H1 (cell line): ENCODE measurements around the gene CCDC71L. TPM values are rescaled to one million over a fixed set of nuclear protein-coding genes. Genes with fewer than 3 reads are reported as not detected.

ENCODE experiments used
- CTCF ChIA-PET: fragments of 300-600 bp; sonication (Branson Sonifier 250); formaldehyde crosslinking; loops from one replicate; lab custom pipeline; 2021; ENCODE audit not compliant: partially characterized antibody; lab: Charles Lee
- POLR2A ChIA-PET: fragments of 300-600 bp; sonication (Branson Sonifier 250); formaldehyde crosslinking; loops from one replicate; lab custom pipeline; 2021; ENCODE audit warnings: inconsistent platforms; ENCODE audit not compliant: partially characterized antibody; lab: Charles Lee
- DNase-seq, 2 experiments: peaks; one replicate each; pipeline versions ENCODE4 v3.0.0 to v3.0.0-alpha.2; 2010 to 2022; ENCODE audit warnings: low spot score in 2 of 2, low read depth in 1 of 2, mixed read lengths in 1 of 2
- FAIRE-seq: peaks from 2 replicates; lab custom pipeline; 2011; peaks lifted over from hg19 to GRCh38; lab: Jason Lieb, UNC
- H2AFZ ChIP-seq: 2 replicates; pipeline ENCODE4 v1.8.1; 2012; ENCODE audit warnings: low read length, inconsistent platforms
- H2AK5ac ChIP-seq: 2 replicates; pipeline ENCODE4 v1.6.1; 2013; ENCODE audit warnings: low read depth, low read length
- H2BK120ac ChIP-seq: replicated peaks from 2 replicates; pipeline ENCODE3; 2013; ENCODE audit warnings: low read depth, low read length, inconsistent platforms
- H2BK12ac ChIP-seq: 2 replicates; pipeline ENCODE4 v1.6.1; 2013; ENCODE audit warnings: low read depth, low read length
- H2BK15ac ChIP-seq: 2 replicates; pipeline ENCODE4 v1.6.1; 2013; ENCODE audit warnings: low read length
- H2BK20ac ChIP-seq: 2 replicates; pipeline ENCODE4 v1.6.1; 2013; ENCODE audit warnings: low read length
- H2BK5ac ChIP-seq: 2 replicates; pipeline ENCODE4 v1.6.1; 2013; ENCODE audit warnings: low read depth, low read length
- H3K14ac ChIP-seq: 2 replicates; pipeline ENCODE4 v1.6.1; 2013; ENCODE audit warnings: inconsistent platforms; ENCODE audit not compliant: insufficient read length
- H3K18ac ChIP-seq: 2 replicates; pipeline ENCODE4 v1.6.1; 2013; ENCODE audit warnings: low read length; ENCODE audit errors: extremely low read depth
- H3K23ac ChIP-seq: 2 replicates; pipeline ENCODE4 v1.6.1; 2013; ENCODE audit warnings: inconsistent platforms; ENCODE audit not compliant: insufficient read length
- H3K23me2 ChIP-seq: 2 replicates; pipeline ENCODE4 v1.6.1; 2013; ENCODE audit warnings: low read depth, low read length
- H3K27ac ChIP-seq: 2 replicates; pipeline ENCODE4 v1.6.1; 2011; ENCODE audit warnings: low read depth, low read length, inconsistent platforms
- H3K27me3 ChIP-seq, 4 experiments: replicated peaks in 1 of 4; 1 replicate in 1 of 4; 2 replicates in 3 of 4; pipeline versions ENCODE4 v1.6.1 to v1.8.1; 2011 to 2013; ENCODE audit warnings: low read length in 3 of 4, mild to moderate bottlenecking in 3 of 4, inconsistent platforms in 2 of 4, mixed read lengths in 2 of 4, moderate library complexity in 1 of 4; ENCODE audit not compliant: control insufficient read depth in 3 of 4, insufficient read depth in 3 of 4; ENCODE audit errors: extremely low read depth in 1 of 4
- H3K36me3 ChIP-seq, 4 experiments: 2 replicates each; pipeline versions ENCODE4 v1.6.1 to v1.8.1; 2011 to 2013; ENCODE audit warnings: mild to moderate bottlenecking in 4 of 4, low read length in 3 of 4, moderate library complexity in 2 of 4, control low read depth in 1 of 4, inconsistent platforms in 1 of 4; ENCODE audit not compliant: insufficient read depth in 4 of 4, control insufficient read depth in 2 of 4
- H3K4ac ChIP-seq: replicated peaks from 2 replicates; pipeline ENCODE3; 2013; ENCODE audit warnings: low read length, low read depth, mixed read lengths, inconsistent platforms; ENCODE audit not compliant: insufficient read length
- H3K4me1 ChIP-seq, 4 experiments: replicated peaks in 1 of 4; 1 replicate in 1 of 4; 2 replicates in 3 of 4; pipeline versions ENCODE4 v1.6.1 to v1.8.1; 2011 to 2013; ENCODE audit warnings: low read length in 3 of 4, inconsistent platforms in 2 of 4, mixed read lengths in 1 of 4; ENCODE audit not compliant: insufficient read depth in 4 of 4, control insufficient read depth in 3 of 4
- H3K4me2 ChIP-seq, 2 experiments: 2 replicates each; pipeline versions ENCODE4 v1.6.1 to v1.8.1; 2011 to 2013; ENCODE audit warnings: low read depth in 2 of 2, low read length in 2 of 2, control low read depth in 1 of 2, inconsistent platforms in 1 of 2, mild to moderate bottlenecking in 1 of 2; ENCODE audit not compliant: insufficient read depth in 1 of 2
- H3K4me3 ChIP-seq, 4 experiments: fragments of 200-600, 300-600 bp in 1 of 4; sonication (generic), shearing (Covaris generic), sonication (Bioruptor Twin) in 1 of 4; 2 replicates each; pipeline versions ENCODE4 v1.5.1 to v1.8.1; 2011 to 2016; ENCODE audit warnings: low read length in 4 of 4, low read depth in 3 of 4, control low read depth in 2 of 4, inconsistent platforms in 2 of 4, mild to moderate bottlenecking in 2 of 4, mixed read lengths in 1 of 4, moderate library complexity in 1 of 4; ENCODE audit not compliant: insufficient read depth in 2 of 4; ENCODE audit errors: extremely low read depth in 1 of 4
- H3K56ac ChIP-seq: replicated peaks from 2 replicates; pipeline ENCODE3; 2013; ENCODE audit warnings: low read depth, mild to moderate bottlenecking, mixed read lengths, low read length, inconsistent platforms; ENCODE audit not compliant: insufficient read length
- H3K79me1 ChIP-seq: 2 replicates; pipeline ENCODE4 v1.6.1; 2013; ENCODE audit warnings: low read depth, low read length, control low read depth
- H3K79me2 ChIP-seq, 2 experiments: 2 replicates each; pipeline versions ENCODE4 v1.6.1 to v1.8.1; 2012 to 2013; ENCODE audit warnings: low read length in 2 of 2, mild to moderate bottlenecking in 2 of 2, inconsistent platforms in 1 of 2; ENCODE audit not compliant: insufficient read depth in 2 of 2, control insufficient read depth in 1 of 2
- H3K9ac ChIP-seq, 4 experiments: replicated peaks in 1 of 4; 1 replicate in 1 of 4; 2 replicates in 3 of 4; pipeline versions ENCODE4 v1.6.1 to v1.8.1; 2011 to 2013; ENCODE audit warnings: low read depth in 3 of 4, low read length in 3 of 4, control low read depth in 2 of 4, mild to moderate bottlenecking in 2 of 4, moderate library complexity in 2 of 4, inconsistent platforms in 1 of 4; ENCODE audit errors: extremely low read depth in 1 of 4
- H3K9me3 ChIP-seq, 2 experiments: 2 replicates each; pipeline versions ENCODE4 v1.6.1 to v1.8.1; 2012 to 2013; ENCODE audit warnings: mild to moderate bottlenecking in 2 of 2, moderate library complexity in 2 of 2, control low read depth in 1 of 2, inconsistent platforms in 1 of 2, low read depth in 1 of 2, low read length in 1 of 2, mixed read lengths in 1 of 2; ENCODE audit not compliant: insufficient read depth in 2 of 2
- H4K20me1 ChIP-seq, 2 experiments: replicated peaks in 1 of 2; 2 replicates each; pipeline versions ENCODE3 to v1.8.1; 2011 to 2013; ENCODE audit warnings: inconsistent platforms in 2 of 2, low read length in 2 of 2, mild to moderate bottlenecking in 1 of 2; ENCODE audit not compliant: insufficient read depth in 2 of 2, control insufficient read depth in 1 of 2
- H4K5ac ChIP-seq: 2 replicates; pipeline ENCODE4 v1.6.1; 2013; ENCODE audit warnings: low read length, low read depth, mixed read lengths, inconsistent platforms; ENCODE audit not compliant: insufficient read length
- H4K8ac ChIP-seq: 2 replicates; pipeline ENCODE4 v1.8.0; 2013; ENCODE audit warnings: mild to moderate bottlenecking, moderate library complexity, low read length, inconsistent platforms; ENCODE audit not compliant: insufficient read depth; ENCODE audit errors: extremely low read depth
- H4K91ac ChIP-seq: replicated peaks from 2 replicates; pipeline ENCODE3; 2013; ENCODE audit warnings: low read length, mixed read lengths, inconsistent platforms; ENCODE audit not compliant: insufficient read length
- BRCA1 ChIP-seq: IDR thresholded peaks from 2 replicates; pipeline ENCODE4 v1.6.1; 2012; ENCODE audit warnings: low read depth, low read length, improper control_type of control experiment
- CTCF ChIP-seq, 3 experiments: IDR thresholded peaks; 1 replicate in 2 of 3; 2 replicates in 1 of 3; pipeline versions ENCODE4 v1.5.1 to v1.6.1; 2011; ENCODE audit warnings: low read length in 3 of 3, mild to moderate bottlenecking in 3 of 3, inconsistent platforms in 2 of 3, low read depth in 1 of 3, moderate library complexity in 1 of 3; ENCODE audit not compliant: insufficient read depth in 1 of 3; ENCODE audit errors: control extremely low read depth in 1 of 3
- EP300 ChIP-seq, 2 experiments: IDR thresholded peaks; 1 replicate in 1 of 2; 2 replicates in 1 of 2; pipeline ENCODE4 v1.6.1; 2011 to 2012; ENCODE audit warnings: low read depth in 2 of 2, low read length in 2 of 2, mild to moderate bottlenecking in 2 of 2, borderline replicate concordance in 1 of 2, inconsistent platforms in 1 of 2, moderate library complexity in 1 of 2
- GTF2F1 ChIP-seq: IDR thresholded peaks from 2 replicates; pipeline ENCODE4 v1.6.1; 2012; ENCODE audit warnings: low read depth, low read length, improper control_type of control experiment, borderline replicate concordance
- KDM4A ChIP-seq: IDR thresholded peaks from one replicate; pipeline ENCODE4 v1.7.1; 2012; ENCODE audit warnings: low read depth, mild to moderate bottlenecking, moderate library complexity, low read length, inconsistent platforms; ENCODE audit not compliant: severe bottlenecking
- SIRT6 ChIP-seq: IDR thresholded peaks from one replicate; pipeline ENCODE4 v1.7.1; 2012; ENCODE audit warnings: low read length, inconsistent platforms
- SIX5 ChIP-seq: IDR thresholded peaks from 2 replicates; pipeline ENCODE4 v1.6.1; 2011; ENCODE audit warnings: mild to moderate bottlenecking, low read depth, low read length
- SRF ChIP-seq: IDR thresholded peaks from 2 replicates; pipeline ENCODE4 v1.6.1; 2011; ENCODE audit warnings: mild to moderate bottlenecking, low read depth, low read length, moderate library complexity
- TEAD4 ChIP-seq: IDR thresholded peaks from 2 replicates; pipeline ENCODE4 v1.6.1; 2012; ENCODE audit warnings: low read depth, low read length, inconsistent platforms, mixed read lengths
- YY1 ChIP-seq: IDR thresholded peaks from 2 replicates; pipeline ENCODE4 v1.6.1; 2011; ENCODE audit warnings: low read depth, mild to moderate bottlenecking, low read length
- WGBS, 2 experiments: shearing (Covaris generic) in 1 of 2; methylation state at CpG; one replicate each; pipeline versions ENCODE4 v1.1.6 to v1.1.7; 2013 to 2015; ENCODE audit warnings: low lambda C conversion rate in 2 of 2, mixed read lengths in 2 of 2, inconsistent platforms in 1 of 2, low coverage in 1 of 2, missing lambda C conversion rate in 1 of 2; ENCODE audit not compliant: insufficient replicate concordance in 2 of 2, insufficient coverage in 1 of 2, insufficient read length in 1 of 2; ENCODE audit errors: extremely low coverage in 1 of 2, missing lambda C conversion rate in 1 of 2; 5-methylcytosine and 5-hydroxymethylcytosine counted together
- polyA plus RNA-seq, 7 experiments: library from polyadenylated mRNA; depleted of rRNA in 3 of 7; stranded (reverse) in 5 of 7; unstranded in 2 of 7; fragments of >200 nt in 5 of 7; fragments of 200-250 nt in 2 of 7; gene quantifications; 1 replicate in 5 of 7; 2 replicates in 1 of 7; 4 replicates in 1 of 7; pipeline versions ENCODE4 v1.2.1 to v1.2.3, GENCODE V29; 2011 to 2013; ENCODE audit warnings: missing spikeins in 2 of 7, mixed read lengths in 2 of 7
- total RNA-seq: library from RNA; stranded (reverse); fragmentation: NEBNext Ultra II Directional; extraction: Animal tissue kit (Norgen Biotek cat#: 25700); gene quantifications from 2 replicates; pipeline ENCODE4 v1.2.1, GENCODE V29; 2021

Gene CCDC71L
- total and polyA plus RNA-seq, 2 of the 8 experiments (the other 6 are each of a cell fraction or from before 2014, with no cell fraction given): 12.5 to 16.7 TPM

DNA sequence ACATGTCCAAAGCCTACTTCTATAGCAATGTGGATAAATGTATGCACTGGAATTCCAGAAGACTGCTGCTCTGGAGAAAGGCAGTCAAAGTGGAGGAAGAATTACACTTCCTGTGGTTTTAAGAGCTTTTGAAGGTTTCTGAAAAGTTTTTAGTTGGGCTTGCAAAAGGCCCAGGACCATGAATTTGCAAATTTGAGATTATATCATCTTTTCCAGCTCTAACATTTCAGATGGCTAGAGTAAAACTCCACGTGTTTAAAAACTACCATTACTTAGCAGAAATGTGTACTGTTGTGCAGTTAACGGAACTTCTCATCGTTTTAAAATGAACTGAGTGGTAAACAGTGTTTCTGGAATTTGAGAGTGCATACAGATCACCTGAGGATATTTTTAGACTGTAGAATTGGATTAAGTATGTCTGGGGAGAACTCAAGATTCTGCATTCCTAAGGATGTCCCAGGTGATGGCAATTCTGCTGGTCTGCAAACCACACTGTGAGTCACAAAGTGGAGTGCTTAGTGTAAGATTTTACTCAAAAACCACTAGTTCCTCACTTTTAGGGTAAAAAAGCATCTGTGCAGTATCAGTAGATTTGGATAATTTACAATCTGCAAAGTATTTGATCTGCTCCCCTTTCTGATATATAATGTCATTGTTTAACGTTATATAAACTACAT is 32.9 kb upstream of the CCDC71L start:
- DNase-seq (no peak), FAIRE-seq (no peak)
- no peak overlapping the region for H2AFZ ChIP-seq
- no peak overlapping the region for H4K91ac ChIP-seq
- H2BK5ac ChIP-seq: no peak overlapping the region
- H2BK15ac ChIP-seq: no peak overlapping the region
- no peaks in the 10 kb centered on the region for H3K79me1 ChIP-seq
- H4K8ac ChIP-seq: no peak overlapping the region
- ChIA-PET CTCF (interaction anchor here (0.6 to 1.3 kb wide), 4 partner anchors 10 to 74 kb away, joined by 3 to 5 read pairs (median 3); no protein-coding TSS in a partner anchor), POLR2A (no interaction called here)
- no peak overlapping the region for H2BK12ac ChIP-seq
- H3K27ac ChIP-seq: no peak overlapping the region
- no peak overlapping the region for H4K5ac ChIP-seq
- H3K23me2 ChIP-seq: no peaks in the 10 kb centered on the region
- no peak overlapping the region for H3K4me3 ChIP-seq
- peaks cover 5 to 6% of the 10 kb centered on the region in 2 experiments; a peak in 2 of 4 replicates for H3K9me3 ChIP-seq
- no peak overlapping the region for H3K18ac ChIP-seq
- H2BK20ac ChIP-seq: no peak overlapping the region
- H2BK120ac ChIP-seq: no peak overlapping the region
- no peaks in the 10 kb centered on the region for H4K20me1 ChIP-seq
- no peak overlapping the region for H3K9ac ChIP-seq
- H3K79me2 ChIP-seq: no peaks in the 10 kb centered on the region
- no peak overlapping the region for H3K23ac ChIP-seq
- H3K36me3 ChIP-seq: no peaks in the 10 kb centered on the region
- H3K27me3 ChIP-seq: no peaks in the 10 kb centered on the region
- WGBS, 2 experiments: 86% methylated on average over 4 of the region's 4 CpGs; no CpG with 5 or more reads in 1 of the 2 experiments
- H3K56ac ChIP-seq: no peak overlapping the region
- no peak overlapping the region for H3K4ac ChIP-seq
- no peak overlapping the region for H3K4me2 ChIP-seq
- H3K4me1 ChIP-seq: no peaks in the 10 kb centered on the region
- H3K14ac ChIP-seq: no peak overlapping the region
- H2AK5ac ChIP-seq: no peak overlapping the region
- TF ChIP-seq TEAD4 (no peak), SIRT6 (no peak), BRCA1 (no peak), SIX5 (no peak), GTF2F1 (no peak), KDM4A (no peak), SRF (no peak), YY1 (no peak), EP300 (IDR thresholded peaks at IDR 0.05; ENCODE audit: borderline replicate concordance in 1 of 2, low read depth in 2 of 2, low read length in 2 of 2) (no peak), CTCF (IDR thresholded peaks at IDR 0.05; ENCODE audit: control extremely low read depth in 1 of 3, insufficient read depth in 1 of 3, low read depth in 1 of 3, low read length in 3 of 3) (no peak)
